HCT116 (cell line): ENCODE data around the gene CNPY4. TPM values are rescaled to one million over a fixed set of nuclear protein-coding genes. Genes with fewer than 3 reads are reported as not detected.

Experiments
- ATAC-seq: fragments of 200-7000 bp; cut with Tn5 transposase; 2 replicates; pipeline ENCODE4 v1.9.1; 2020; ENCODE audit warnings: mild to moderate bottlenecking, moderate library complexity
- BruUV-seq: library from RNA; stranded (reverse); fragments of 400-500 nt; replicated peaks from 2 replicates; lab custom pipeline; 2021; lab: Mats Ljungman, UMichigan
- CTCF ChIA-PET: fragments of 300-600 bp; sonication (Branson Sonifier 250); formaldehyde crosslinking; loops from one replicate; lab custom pipeline; 2021; ENCODE audit warnings: antibody characterized with exemption; lab: Charles Lee
- POLR2A ChIA-PET: fragments of 300-600, 350-600 bp; sonication (Branson Sonifier 250); formaldehyde crosslinking; loops from one replicate; lab custom pipeline; 2021; ENCODE audit warnings: antibody characterized with exemption; lab: Charles Lee
- RAD21 ChIA-PET, 2 experiments: fragments of 300-600 bp; sonication (Branson Sonifier 250); formaldehyde crosslinking; loops; one replicate each; lab custom pipeline; 2023; ENCODE audit warnings: low total read pairs in 2 of 2; ENCODE audit not compliant: uncharacterized antibody in 2 of 2, unreplicated experiment in 2 of 2, low non-redundant PET in 1 of 2; lab: Charles Lee
- DNase-seq: peaks from one replicate; pipeline ENCODE4 v3.0.0-alpha.2; 2010; ENCODE audit warnings: low read depth, low spot score
- H2AFZ ChIP-seq: fragments of 200-600 bp; shearing (Covaris generic), sonication (generic); 2 replicates; pipeline ENCODE4 v1.6.1; 2017; ENCODE audit warnings: low read depth, mixed run types, mixed read lengths, antibody characterized with exemption, low read length; ENCODE audit not compliant: poor library complexity, severe bottlenecking
- H3K27ac ChIP-seq: 2 replicates; pipeline ENCODE4 v1.5.1; 2012; ENCODE audit warnings: low read depth, low read length
- H3K27me3 ChIP-seq: fragments of 200-600 bp; sonication (generic); 2 replicates; pipeline ENCODE4 v1.6.1; 2016; ENCODE audit warnings: mixed run types, low read length, mixed read lengths; ENCODE audit not compliant: insufficient read depth
- H3K36me3 ChIP-seq, 2 experiments: fragments of 200-500 bp in 1 of 2; fragments of 200-600 bp in 1 of 2; sonication (Bioruptor generic) in 1 of 2; sonication (generic) in 1 of 2; 2 replicates each; pipeline versions ENCODE4 v1.5.1 to v1.6.1; 2014 to 2016; ENCODE audit warnings: low read length in 2 of 2, inconsistent platforms in 1 of 2, mixed read lengths in 1 of 2, mixed run types in 1 of 2; ENCODE audit not compliant: insufficient read depth in 2 of 2, control insufficient read depth in 1 of 2
- H3K4me1 ChIP-seq, 2 experiments: fragments of 200-600 bp in 1 of 2; sonication (generic) in 1 of 2; 2 replicates each; pipeline versions ENCODE4 v1.5.1 to v1.6.1; 2012 to 2017; ENCODE audit warnings: low read length in 2 of 2, inconsistent platforms in 1 of 2, mild to moderate bottlenecking in 1 of 2, mixed read lengths in 1 of 2, mixed run types in 1 of 2, moderate library complexity in 1 of 2; ENCODE audit not compliant: insufficient read depth in 2 of 2, control insufficient read depth in 1 of 2
- H3K4me2 ChIP-seq: fragments of 200-600 bp; sonication (generic); 2 replicates; pipeline ENCODE4 v1.6.1; 2017; ENCODE audit warnings: mixed run types, low read length, mixed read lengths
- H3K4me3 ChIP-seq, 2 experiments: fragments of 200-600 bp in 1 of 2; sonication (generic) in 1 of 2; replicated peaks in 1 of 2; 2 replicates each; pipeline ENCODE4 v1.5.1; 2011 to 2016; ENCODE audit warnings: low read length in 2 of 2, control low read depth in 1 of 2, low read depth in 1 of 2, mild to moderate bottlenecking in 1 of 2, mixed read lengths in 1 of 2, mixed run types in 1 of 2
- H3K79me2 ChIP-seq: fragments of 200-600 bp; sonication (generic); 2 replicates; pipeline ENCODE4 v1.6.1; 2017; ENCODE audit warnings: mild to moderate bottlenecking, mixed run types, low read length, moderate library complexity, mixed read lengths; ENCODE audit not compliant: insufficient read depth
- H3K9ac ChIP-seq: fragments of 200-600 bp; sonication (generic); 2 replicates; pipeline ENCODE4 v1.6.1; 2016; ENCODE audit warnings: low read length, mixed read lengths
- H3K9me2 ChIP-seq: fragments of 200-600 bp; sonication (generic), shearing (Covaris generic); 2 replicates; pipeline ENCODE4 v1.6.1; 2017; ENCODE audit warnings: mixed run types, mild to moderate bottlenecking, moderate library complexity; ENCODE audit not compliant: insufficient read depth
- H3K9me3 ChIP-seq, 2 experiments: fragments of 200-500 bp in 1 of 2; fragments of 200-600 bp in 1 of 2; sonication (Bioruptor generic) in 1 of 2; sonication (generic) in 1 of 2; 2 replicates each; pipeline ENCODE4 v1.6.1; 2014 to 2017; ENCODE audit warnings: low read length in 2 of 2, mixed read lengths in 2 of 2, inconsistent platforms in 1 of 2, low read depth in 1 of 2, mild to moderate bottlenecking in 1 of 2, mixed run types in 1 of 2, moderate library complexity in 1 of 2; ENCODE audit not compliant: control insufficient read depth in 1 of 2, insufficient read depth in 1 of 2
- H4K20me1 ChIP-seq: fragments of 200-600 bp; sonication (generic), shearing (Covaris generic); 2 replicates; pipeline ENCODE4 v1.6.1; 2017; ENCODE audit warnings: mixed run types, mild to moderate bottlenecking, moderate library complexity; ENCODE audit not compliant: insufficient read depth
- EGR1 ChIP-seq: IDR thresholded peaks from 2 replicates; pipeline ENCODE4 v1.6.1; 2012; ENCODE audit warnings: low read depth
- JUND ChIP-seq: IDR thresholded peaks from 2 replicates; pipeline ENCODE4 v1.6.1; 2012
- REST ChIP-seq: IDR thresholded peaks from 2 replicates; pipeline ENCODE4 v1.6.1; 2012; ENCODE audit warnings: low read depth
- SP1 ChIP-seq: IDR thresholded peaks from 2 replicates; pipeline ENCODE4 v1.6.1; 2012; ENCODE audit warnings: low read depth
- SRF ChIP-seq: IDR thresholded peaks from 2 replicates; pipeline ENCODE4 v1.6.1; 2012; ENCODE audit warnings: low read depth
- ZFX ChIP-seq: fragments of 450-650 bp; IDR thresholded peaks from 2 replicates; pipeline ENCODE4 v1.6.1; 2017
- intact Hi-C: fragments of 100-400 bp; cut with micrococcal nuclease; formaldehyde crosslinking; loops from 2 replicates; pipeline ENCODE4 v1.10.0; 2022
- total RNA-seq: library from RNA; stranded (reverse); gene quantifications from one replicate; pipeline ENCODE4 v1.2.1, GENCODE V29; 2021; ENCODE audit not compliant: unreplicated experiment

CNPY4 gene
- total RNA-seq, 1 experiment from 2014 or later = 2.6 TPM

GRCh38 chr7:100075418-100075817 is 44.0 kb upstream of the CNPY4 start (continued):
- no peak for TF ChIP-seq REST

- Histone ChIP-seq H3K27me3 (no peaks in the 10 kb centered on the region), H3K9ac (no peak overlapping the region), H4K20me1 (no peaks in the 10 kb centered on the region), H3K36me3 (peaks cover 57 to 70% of the 10 kb centered on the region in 2 experiments), H2AFZ (no peak overlapping the region), H3K9me3 (peaks cover 1 to 9% of the 10 kb centered on the region in 2 experiments; a peak in 2 of 4 replicates), H3K4me2 (no peak overlapping the region), H3K9me2 (no peaks in the 10 kb centered on the region), H3K27ac (no peak overlapping the region), H3K4me3 (no peak overlapping the region), H3K4me1 (peaks cover 8 to 14% of the 10 kb centered on the region in 2 experiments), H3K79me2 (peaks cover 66% of the 10 kb centered on the region)
- POLR2A ChIA-PET = no interaction called here
- no TSS peak for BruUV-seq
- CTCF ChIA-PET = no interaction called here
- intact Hi-C loops = no loop called here
- DNase-seq = no peak
- RAD21 ChIA-PET = no interaction called here
- TF ChIP-seq JUND (no peak), EGR1 (no peak), SP1 (no peak), ZFX (no peak), SRF (no peak)
- ATAC-seq = no peak
Observed at GRCh38 chr7:100077205-100077604, 42.2 kb upstream of the CNPY4 start.
